NCI-H774 (cell line): Measurements from ENCODE around the gene RPL22L1.
"Not testable (repeated sequence)": the region's sequence is repeated elsewhere in the genome, so short reads cannot be mapped to it uniquely, and the experiment has no call there.

Experiments used
- DNase-seq: peaks from one replicate; lab custom pipeline; 2025; lab: John Stamatoyannopoulos, UW

The RPL22L1 gene

GRCh38 chr3:170869645-170870593 lies at the start of gene RPL22L1:
TSS of gene RPL22L1 (minus strand) at chr3:170870195. CDS start at chr3:170870167, 28 bp downstream.
- DNase-seq: no peak

- DNase-seq: no peak
These were observed 48.7 kb upstream of the RPL22L1 start for GRCh38 chr3:170918715-170919114.

- DNase-seq: no peak
These were observed 44.7 kb upstream of the RPL22L1 start for GRCh38 chr3:170914690-170915089.

- DNase-seq: no peak
These were observed 44.2 kb upstream of the RPL22L1 start for GRCh38 chr3:170914212-170914611.

GRCh38 chr3:170911051-170911450 lies 41.1 kb upstream of the RPL22L1 start:
- no peak for DNase-seq

- no peak for DNase-seq
These were observed 40.5 kb upstream of the RPL22L1 start for GRCh38 chr3:170910542-170910941.

- no peak for DNase-seq
These were observed 39.3 kb upstream of the RPL22L1 start for GRCh38 chr3:170909129-170909903.

GRCh38 chr3:170908235-170909116 lies 38.5 kb upstream of the RPL22L1 start, which contains the start of gene EIF5A2:
TSS of gene EIF5A2 (minus strand) at chr3:170908637. CDS start at chr3:170907806, 831 bp downstream.
- DNase-seq: peak; percentile 96

- DNase-seq: no peak
These were observed 37.7 kb upstream of the RPL22L1 start for GRCh38 chr3:170907637-170908234.

- DNase-seq: no peak
These were observed 35.9 kb upstream of the RPL22L1 start for GRCh38 chr3:170905862-170906261.

GRCh38 chr3:170903123-170903522 lies 33.1 kb upstream of the RPL22L1 start:
- DNase-seq: no peak

GRCh38 chr3:170899455-170899854 lies 29.5 kb upstream of the RPL22L1 start:
- DNase-seq: no peak

GRCh38 chr3:170897978-170898377 lies 28.0 kb upstream of the RPL22L1 start:
- DNase-seq: no peak

GRCh38 chr3:170897199-170897598 lies 27.2 kb upstream of the RPL22L1 start:
- not testable (repeated sequence) for DNase-seq

GRCh38 chr3:170896781-170897180 lies 26.8 kb upstream of the RPL22L1 start:
- DNase-seq: no peak

GRCh38 chr3:170896333-170896732 lies 26.3 kb upstream of the RPL22L1 start:
- not testable (repeated sequence) for DNase-seq

GRCh38 chr3:170893895-170894294 lies 23.9 kb upstream of the RPL22L1 start:
- DNase-seq: no peak

GRCh38 chr3:170889630-170890029 lies 19.6 kb upstream of the RPL22L1 start:
- no peak for DNase-seq

- DNase-seq: no peak
These were observed 19.1 kb upstream of the RPL22L1 start for GRCh38 chr3:170889132-170889531.

- not testable (repeated sequence) for DNase-seq
These were observed 14.3 kb upstream of the RPL22L1 start for GRCh38 chr3:170884109-170884930.
